ENCODE measurements around the gene AUH.

The AUH gene

GRCh38 chr9:91334053-91334452 is 27.7 kb downstream of the AUH start:
- DNase-seq: no peak

GRCh38 chr9:91333551-91333950 is 28.2 kb downstream of the AUH start:
- no peak for DNase-seq

- no peak for DNase-seq
These were observed 29.0 kb downstream of the AUH start for GRCh38 chr9:91332546-91333231.

GRCh38 chr9:91331849-91332248 is 29.9 kb downstream of the AUH start:
- no peak for DNase-seq

GRCh38 chr9:91328186-91328585 is 33.5 kb downstream of the AUH start:
- no peak for DNase-seq

GRCh38 chr9:91321691-91322090 is 40.0 kb downstream of the AUH start:
- DNase-seq: no peak

- DNase-seq: no peak
These were observed 41.4 kb downstream of the AUH start for GRCh38 chr9:91320299-91320698.

GRCh38 chr9:91316093-91316492 is 45.6 kb downstream of the AUH start:
- no peak for DNase-seq

GRCh38 chr9:91315191-91315590 is 46.5 kb downstream of the AUH start:
- DNase-seq: no peak

- no peak for DNase-seq
These were observed 48.9 kb downstream of the AUH start for GRCh38 chr9:91312717-91313325.

GRCh38 chr9:91310037-91310436 is 51.7 kb downstream of the AUH start:
- no peak for DNase-seq

- DNase-seq: no peak
These were observed 53.5 kb downstream of the AUH start for GRCh38 chr9:91308191-91308590.

GRCh38 chr9:91307279-91307678 is 54.4 kb downstream of the AUH start:
- DNase-seq: no peak

- no peak for DNase-seq
These were observed 55.5 kb downstream of the AUH start for GRCh38 chr9:91306296-91306630.

GRCh38 chr9:91305596-91306295 is 56.0 kb downstream of the AUH start:
- no peak for DNase-seq

GRCh38 chr9:91303741-91304415 is 57.8 kb downstream of the AUH start:
- no peak for DNase-seq

GRCh38 chr9:91302831-91303230 is 58.9 kb downstream of the AUH start:
- no peak for DNase-seq

- DNase-seq: no peak
These were observed 60.6 kb downstream of the AUH start for GRCh38 chr9:91301161-91301560.

GRCh38 chr9:91298311-91298710 is 63.4 kb downstream of the AUH start:
- DNase-seq: no peak

- no peak for DNase-seq
These were observed 64.4 kb downstream of the AUH start for GRCh38 chr9:91297306-91297705.

GRCh38 chr9:91296354-91296753 is 65.4 kb downstream of the AUH start:
- no peak for DNase-seq

GRCh38 chr9:91295357-91295756 is 66.4 kb downstream of the AUH start:
- no peak for DNase-seq

GRCh38 chr9:91291866-91292265 is 69.9 kb downstream of the AUH start:
- DNase-seq: no peak

GRCh38 chr9:91289244-91289643 is 72.5 kb downstream of the AUH start:
- DNase-seq: no peak

Data from activated CD4-positive, alpha-beta T cell treated with anti-CD3 and anti-CD28 coated beads, Interleukin-2, amount 50 U/mL, for 1 hour (primary cell).